GM12873 (cell line): Measurements from ENCODE around the gene CEBPE.

Experiments
- TF ChIP-seq, protein P1 (sequence below): IDR thresholded peaks from 2 replicates; pipeline ENCODE4 v1.5.1; 2012; ENCODE audit warnings: low read depth, mild to moderate bottlenecking, moderate library complexity, low read length, control low read depth; ENCODE audit not compliant: insufficient read depth; ENCODE audit errors: missing control alignments

CEBPE gene

DNA sequence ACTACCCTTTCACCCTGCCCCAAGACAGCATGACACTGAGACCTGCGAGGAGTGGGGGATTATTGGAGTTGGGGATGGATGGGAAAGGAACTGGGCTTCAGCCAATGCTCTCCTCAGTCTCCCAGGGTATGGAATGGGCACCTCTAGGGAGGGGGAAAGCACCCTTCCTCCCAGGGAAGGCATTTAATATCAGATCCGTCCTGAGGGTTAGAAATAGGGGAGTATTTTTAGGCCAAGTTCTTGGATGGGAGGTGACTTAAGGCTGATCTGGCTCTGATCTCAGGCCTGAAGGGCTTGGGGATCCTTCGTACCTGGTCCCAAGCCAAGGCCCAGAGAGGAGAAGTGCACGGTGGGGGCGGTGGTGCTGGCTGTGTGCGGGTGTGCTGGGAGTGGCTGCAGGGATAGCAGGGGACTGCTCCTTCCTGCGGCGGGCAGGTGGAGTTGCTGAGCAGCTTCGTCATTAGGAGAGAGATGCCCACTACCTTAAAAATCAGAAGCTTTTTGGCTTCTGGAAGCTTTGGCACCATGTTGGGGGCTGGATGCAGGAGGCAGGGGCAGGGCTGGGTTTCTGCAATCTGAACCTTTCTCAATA is 7.0 kb upstream of the CEBPE start:
- TF ChIP-seq, protein P1, sequence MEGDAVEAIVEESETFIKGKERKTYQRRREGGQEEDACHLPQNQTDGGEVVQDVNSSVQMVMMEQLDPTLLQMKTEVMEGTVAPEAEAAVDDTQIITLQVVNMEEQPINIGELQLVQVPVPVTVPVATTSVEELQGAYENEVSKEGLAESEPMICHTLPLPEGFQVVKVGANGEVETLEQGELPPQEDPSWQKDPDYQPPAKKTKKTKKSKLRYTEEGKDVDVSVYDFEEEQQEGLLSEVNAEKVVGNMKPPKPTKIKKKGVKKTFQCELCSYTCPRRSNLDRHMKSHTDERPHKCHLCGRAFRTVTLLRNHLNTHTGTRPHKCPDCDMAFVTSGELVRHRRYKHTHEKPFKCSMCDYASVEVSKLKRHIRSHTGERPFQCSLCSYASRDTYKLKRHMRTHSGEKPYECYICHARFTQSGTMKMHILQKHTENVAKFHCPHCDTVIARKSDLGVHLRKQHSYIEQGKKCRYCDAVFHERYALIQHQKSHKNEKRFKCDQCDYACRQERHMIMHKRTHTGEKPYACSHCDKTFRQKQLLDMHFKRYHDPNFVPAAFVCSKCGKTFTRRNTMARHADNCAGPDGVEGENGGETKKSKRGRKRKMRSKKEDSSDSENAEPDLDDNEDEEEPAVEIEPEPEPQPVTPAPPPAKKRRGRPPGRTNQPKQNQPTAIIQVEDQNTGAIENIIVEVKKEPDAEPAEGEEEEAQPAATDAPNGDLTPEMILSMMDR: no peak

- TF ChIP-seq, protein P1: no peak
Measured at GRCh38 chr14:23125011-23125410, 6.0 kb upstream of the CEBPE start.

DNA sequence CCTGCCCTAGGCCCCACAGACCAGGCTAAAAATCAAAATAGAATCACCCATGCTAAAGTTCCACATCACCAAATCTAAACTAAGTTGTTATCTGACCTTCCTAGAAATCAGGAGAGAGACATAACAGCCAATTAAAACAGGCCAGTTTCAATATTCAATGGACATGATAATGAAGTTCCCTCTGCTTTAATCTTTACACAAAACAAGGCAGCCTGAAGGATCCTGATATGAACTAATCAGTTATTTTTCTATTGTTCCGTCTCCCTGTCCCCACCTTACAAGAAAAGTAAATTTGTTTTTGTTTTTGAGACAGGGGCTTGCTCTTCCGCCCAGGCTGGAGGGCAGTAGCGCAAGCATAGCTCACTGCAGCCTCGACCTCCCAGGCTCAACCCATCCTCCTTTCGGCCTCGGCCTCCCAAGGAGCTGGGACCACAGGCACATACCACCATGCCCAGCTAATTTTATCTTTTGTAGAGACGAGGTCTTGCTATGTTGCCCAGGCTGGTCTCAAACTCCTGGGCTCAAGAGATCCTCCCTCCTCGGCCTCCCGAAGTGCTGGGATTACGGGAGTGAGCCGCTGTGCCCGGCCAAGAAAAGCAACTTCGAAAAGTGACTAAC is 5.4 kb upstream of the CEBPE start:
- TF ChIP-seq, protein P1: no peak

- TF ChIP-seq, protein P1: no peak
Measured at GRCh38 chr14:23123419-23123818, 4.4 kb upstream of the CEBPE start.

DNA sequence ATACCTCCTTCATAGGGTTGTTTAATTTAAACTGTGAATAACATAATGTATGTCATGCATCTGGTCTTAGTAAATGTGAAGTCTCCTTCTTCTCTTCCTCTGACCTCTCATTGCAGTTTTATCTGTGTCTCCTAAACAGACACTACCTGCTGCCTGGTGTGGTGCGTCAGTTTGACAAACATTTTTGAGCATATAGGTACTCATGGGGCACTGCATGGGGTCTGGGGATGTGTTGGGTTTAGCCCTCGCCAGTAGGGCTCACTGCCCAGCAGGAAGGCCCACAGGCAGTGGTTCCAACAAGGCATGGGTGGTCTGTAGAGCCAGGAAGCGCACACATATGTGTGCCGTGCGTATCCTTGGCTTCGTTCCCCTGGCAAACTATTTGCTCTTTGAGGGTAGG is 3.0 kb upstream of the CEBPE start:
- TF ChIP-seq, protein P1: no peak

DNA sequence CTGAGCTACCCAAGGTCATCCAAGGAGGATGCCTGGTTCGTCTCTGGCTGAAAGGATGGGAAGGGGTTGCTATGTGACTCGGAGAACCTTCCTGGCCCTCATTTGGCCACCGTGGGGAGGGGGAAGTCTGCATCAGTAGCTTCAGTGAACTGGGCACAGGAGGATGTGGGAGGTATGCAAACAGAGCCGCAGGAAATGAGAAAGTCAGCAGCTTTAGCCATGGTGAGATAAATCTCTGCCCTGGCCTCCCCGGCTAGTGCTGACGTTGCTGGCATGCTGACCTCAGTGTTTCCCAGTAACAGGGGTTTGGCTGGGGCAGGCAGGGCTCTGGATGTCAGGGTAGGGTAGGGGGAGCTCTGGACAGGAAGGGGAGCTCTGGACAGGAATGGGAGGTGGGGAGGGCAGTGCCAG is 2.3 kb upstream of the CEBPE start:
- TF ChIP-seq, protein P1: no peak

- TF ChIP-seq, protein P1: peak; percentile 99
Measured at GRCh38 chr14:23120541-23121251, 1.6 kb upstream of the CEBPE start.
